Measurements from ENCODE around the gene DHX16.
A peak's percentile ranks its signal among the peaks of the same experiment; 100 is the strongest.

The DHX16 gene

DNA sequence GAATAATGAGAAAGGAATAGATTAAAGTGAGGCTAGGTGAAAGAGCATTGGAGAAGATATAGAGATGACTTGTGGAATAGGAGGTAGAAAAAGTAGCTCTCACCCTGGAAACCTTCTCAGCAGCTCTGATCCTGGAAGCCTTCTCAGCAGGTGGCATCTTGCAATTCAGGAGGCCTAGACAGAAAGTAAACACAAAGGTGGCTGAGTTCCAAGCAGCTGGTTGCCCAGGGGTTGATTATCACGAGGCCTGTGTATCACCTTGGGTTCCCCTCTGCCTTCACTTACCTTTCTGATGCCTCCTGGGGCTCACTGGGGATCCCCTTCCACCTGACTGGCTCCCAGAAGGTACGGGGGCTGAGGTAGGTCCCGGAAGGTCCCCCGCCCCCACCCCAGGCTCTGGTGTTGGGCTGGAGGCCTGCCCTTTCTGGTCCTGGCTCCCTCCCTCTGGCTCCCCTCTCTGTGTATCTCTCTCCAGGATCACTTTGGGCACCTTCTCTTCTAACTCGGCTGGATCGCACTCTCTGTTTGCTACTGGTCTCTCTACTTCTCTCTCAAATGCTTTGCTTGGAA lies 34.6 kb upstream of the DHX16 start:
- peak; percentile 83 for DNase-seq (ENCODE audit: low read depth)
- TF ChIP-seq, protein P1, sequence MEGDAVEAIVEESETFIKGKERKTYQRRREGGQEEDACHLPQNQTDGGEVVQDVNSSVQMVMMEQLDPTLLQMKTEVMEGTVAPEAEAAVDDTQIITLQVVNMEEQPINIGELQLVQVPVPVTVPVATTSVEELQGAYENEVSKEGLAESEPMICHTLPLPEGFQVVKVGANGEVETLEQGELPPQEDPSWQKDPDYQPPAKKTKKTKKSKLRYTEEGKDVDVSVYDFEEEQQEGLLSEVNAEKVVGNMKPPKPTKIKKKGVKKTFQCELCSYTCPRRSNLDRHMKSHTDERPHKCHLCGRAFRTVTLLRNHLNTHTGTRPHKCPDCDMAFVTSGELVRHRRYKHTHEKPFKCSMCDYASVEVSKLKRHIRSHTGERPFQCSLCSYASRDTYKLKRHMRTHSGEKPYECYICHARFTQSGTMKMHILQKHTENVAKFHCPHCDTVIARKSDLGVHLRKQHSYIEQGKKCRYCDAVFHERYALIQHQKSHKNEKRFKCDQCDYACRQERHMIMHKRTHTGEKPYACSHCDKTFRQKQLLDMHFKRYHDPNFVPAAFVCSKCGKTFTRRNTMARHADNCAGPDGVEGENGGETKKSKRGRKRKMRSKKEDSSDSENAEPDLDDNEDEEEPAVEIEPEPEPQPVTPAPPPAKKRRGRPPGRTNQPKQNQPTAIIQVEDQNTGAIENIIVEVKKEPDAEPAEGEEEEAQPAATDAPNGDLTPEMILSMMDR (conservative IDR thresholded peaks at IDR 0.05; ENCODE audit: low read depth, low read length): no peak
- H3K4me3 ChIP-seq (ENCODE audit: low read depth, low read length): no peak overlapping the region

DNA sequence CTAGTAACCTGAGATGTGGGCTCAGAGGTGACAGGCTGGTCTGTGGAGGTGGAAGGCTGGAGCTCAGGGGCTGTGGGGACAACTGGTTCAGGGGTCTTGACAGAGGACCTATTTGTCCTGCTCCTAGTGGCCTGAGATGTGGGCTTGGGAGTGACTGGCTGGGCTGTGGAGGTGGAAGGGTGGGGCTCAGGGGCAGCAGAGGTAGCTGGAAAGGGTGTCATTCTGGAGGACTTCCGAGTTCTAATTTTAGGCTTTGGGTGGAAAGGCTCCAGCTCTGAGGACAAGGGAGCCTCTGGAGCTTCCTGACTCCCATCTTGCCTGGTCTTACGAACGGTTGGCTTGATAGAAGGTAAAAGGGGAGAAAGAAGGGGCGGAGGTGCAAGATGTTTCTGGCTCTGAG lies 32.8 kb upstream of the DHX16 start:
- no peak overlapping the region for H3K4me3 ChIP-seq (ENCODE audit: low read depth, low read length)
- TF ChIP-seq, protein P1 (conservative IDR thresholded peaks at IDR 0.05; ENCODE audit: low read depth, low read length): no peak
- no peak for DNase-seq (ENCODE audit: low read depth)

DNA sequence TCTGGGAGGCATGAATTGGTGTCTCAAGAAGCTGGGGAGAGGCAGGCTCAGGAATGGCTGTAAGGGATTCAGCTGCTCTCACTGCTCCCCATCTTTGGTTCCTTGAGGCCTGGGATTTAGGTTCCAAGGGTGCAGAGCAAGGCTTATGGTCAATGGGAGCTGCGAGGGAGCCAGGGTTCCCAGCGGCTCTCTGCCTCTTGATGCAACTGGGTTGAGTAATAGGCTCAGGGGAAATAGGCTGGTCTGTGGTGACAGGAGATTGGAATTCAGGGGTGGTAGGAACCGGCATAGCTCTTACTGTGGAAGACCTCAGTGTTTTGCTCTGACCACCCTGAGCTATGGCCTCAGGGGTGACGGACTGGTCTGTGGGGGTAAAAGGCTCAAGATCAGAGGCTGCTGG lies 31.0 kb upstream of the DHX16 start:
- DNase-seq (ENCODE audit: low read depth): peak; percentile 63
- no peak overlapping the region for H3K4me3 ChIP-seq (ENCODE audit: low read depth, low read length)
- TF ChIP-seq, protein P1 (conservative IDR thresholded peaks at IDR 0.05; ENCODE audit: low read depth, low read length): no peak

DNA sequence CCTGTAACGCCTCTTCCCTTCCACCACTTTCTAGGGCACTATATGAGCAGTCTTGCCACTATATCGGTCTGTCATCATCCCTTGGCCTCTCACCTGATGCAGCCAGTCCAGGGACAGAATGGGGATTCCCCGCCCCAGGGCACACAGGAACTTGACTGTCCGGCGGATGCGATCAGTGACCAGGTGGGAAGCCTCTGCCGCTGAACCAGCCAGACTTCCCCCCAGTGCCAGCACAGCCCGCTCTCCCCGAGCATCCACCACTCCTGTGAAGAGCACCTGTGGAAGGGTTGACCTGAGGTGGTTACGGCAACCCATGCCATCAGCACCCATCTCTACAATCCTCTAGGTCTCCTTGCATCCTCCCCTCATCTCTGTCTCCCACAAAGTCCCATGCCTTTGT lies 30.2 kb upstream of the DHX16 start:
- DNase-seq (ENCODE audit: low read depth): no peak
- TF ChIP-seq, protein P1 (conservative IDR thresholded peaks at IDR 0.05; ENCODE audit: low read depth, low read length): no peak
- H3K4me3 ChIP-seq (ENCODE audit: low read depth, low read length): no peak overlapping the region

DNA sequence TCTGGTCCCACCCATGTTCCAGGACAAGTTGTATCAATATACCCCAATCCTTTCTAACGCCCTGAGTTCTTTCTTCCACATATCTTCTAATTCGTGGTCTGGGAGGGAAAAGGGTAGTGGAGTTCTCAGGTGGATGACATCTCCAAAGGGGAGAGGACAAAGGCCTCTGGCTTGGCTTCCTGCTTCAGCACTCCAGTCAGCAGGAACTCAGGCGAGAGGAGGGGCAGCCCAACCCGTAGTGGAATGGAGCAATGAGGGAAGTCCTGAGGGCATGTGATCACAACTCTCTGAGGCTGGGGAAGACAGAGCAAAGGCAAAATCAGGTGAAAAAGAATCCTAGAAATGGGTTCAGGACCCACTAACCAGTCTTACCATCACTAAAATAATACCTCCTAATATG lies 27.5 kb upstream of the DHX16 start:
- no peak for DNase-seq (ENCODE audit: low read depth)
- TF ChIP-seq, protein P1 (conservative IDR thresholded peaks at IDR 0.05; ENCODE audit: low read depth, low read length): no peak
- no peak overlapping the region for H3K4me3 ChIP-seq (ENCODE audit: low read depth, low read length)

DNA sequence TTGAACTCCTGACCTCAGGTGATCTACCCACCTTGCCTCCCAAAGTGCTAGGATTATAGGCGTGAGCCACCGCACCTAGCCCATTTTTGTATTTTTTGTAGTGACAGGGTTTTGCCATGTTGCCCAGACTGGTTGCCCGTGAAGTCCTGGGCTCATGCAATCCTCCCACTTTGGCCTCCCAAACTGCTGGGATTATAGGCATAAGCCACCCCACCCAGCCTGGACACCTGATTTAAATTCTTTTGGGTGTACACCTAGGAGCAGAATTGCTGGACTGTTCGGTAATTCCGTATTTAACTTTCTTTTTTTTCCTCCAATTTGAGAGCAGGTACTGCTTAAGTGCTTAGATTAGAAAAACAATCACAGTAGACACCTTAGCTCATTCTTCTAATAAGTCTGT lies 23.6 kb upstream of the DHX16 start:
- TF ChIP-seq, protein P1 (conservative IDR thresholded peaks at IDR 0.05; ENCODE audit: low read depth, low read length): no peak
- no peak overlapping the region for H3K4me3 ChIP-seq (ENCODE audit: low read depth, low read length)
- no peak for DNase-seq (ENCODE audit: low read depth)

DNA sequence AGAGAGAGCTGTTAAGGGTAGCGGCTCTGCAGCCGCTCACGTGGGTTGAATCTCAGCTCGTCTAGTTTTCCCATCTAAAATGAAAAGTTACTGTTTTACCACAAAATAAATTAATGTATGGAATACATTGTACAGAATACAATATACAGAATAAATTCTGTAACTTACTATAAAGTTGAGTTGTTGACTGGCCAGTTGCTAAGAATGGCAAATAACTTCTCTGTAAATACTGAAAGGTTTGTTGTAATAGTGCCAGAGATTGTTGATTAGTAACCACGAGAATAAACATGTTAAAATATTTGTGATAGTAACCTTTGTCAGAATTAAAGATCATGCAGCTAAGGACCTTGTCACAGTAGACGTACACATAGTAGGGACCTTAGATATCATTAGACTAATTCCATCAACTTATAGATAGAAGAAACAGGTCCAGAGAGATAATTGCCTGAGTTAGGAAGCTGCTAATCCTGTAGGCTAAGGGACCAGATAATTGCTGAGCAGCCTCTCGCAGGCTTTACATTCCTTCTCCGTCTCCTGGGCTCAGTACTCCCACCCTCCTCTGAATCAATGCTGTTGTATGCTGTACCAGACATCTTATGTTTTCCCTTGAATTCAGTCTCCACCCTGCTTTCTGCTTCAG lies 18.5 kb upstream of the DHX16 start:
- TF ChIP-seq, protein P1 (conservative IDR thresholded peaks at IDR 0.05; ENCODE audit: low read depth, low read length): no peak
- peak overlapping the region; percentile 69 for H3K4me3 ChIP-seq (ENCODE audit: low read depth, low read length)
- DNase-seq (ENCODE audit: low read depth): no peak
